ENCODE data around the gene SCTR.

The SCTR gene

GRCh38 chr2:119491776-119492525, 32.3 kb downstream of the SCTR start:
- WGBS, 2 donors (ENCODE audit: extremely low coverage in 2 of 2, insufficient read length in 2 of 2, insufficient replicate concordance in 1 of 2), result no CpG with 5 or more reads among the region's 5 CpGs

GRCh38 chr2:119490653-119491195, 33.6 kb downstream of the SCTR start:
- H3K79me1 ChIP-seq (ENCODE audit: low read depth, low read length), result no peaks in the 10 kb centered on the region
- H4K8ac ChIP-seq (ENCODE audit: low read depth, low read length), result no peak overlapping the region
- no peak overlapping the region for H3K4ac ChIP-seq (ENCODE audit: low read length)
- DNase-seq (ENCODE audit: low spot score), result no peak
- no peak overlapping the region for H3K27ac ChIP-seq (replicated peaks; ENCODE audit: low read length)
- WGBS, 2 donors (ENCODE audit: extremely low coverage in 2 of 2, insufficient read length in 2 of 2, insufficient replicate concordance in 1 of 2), result no CpG with 5 or more reads among the region's 7 CpGs
- H3K9ac ChIP-seq (ENCODE audit: low read depth, low read length, poor library complexity), result peak overlapping the region; percentile 13
- no peak overlapping the region for H3K4me2 ChIP-seq (ENCODE audit: insufficient read depth, low read length, poor library complexity, severe bottlenecking)
- no peak overlapping the region for H3K4me3 ChIP-seq (ENCODE audit: low read length in 2 of 2)
- H3K9me3 ChIP-seq (replicated peaks in 1 of 2; ENCODE audit: control insufficient read depth in 2 of 2, insufficient read depth in 1 of 2, low read depth in 1 of 2, low read length in 2 of 2), result no peaks in the 10 kb centered on the region
- H2BK5ac ChIP-seq (ENCODE audit: low read length), result no peak overlapping the region
- H3K18ac ChIP-seq (ENCODE audit: low read length), result no peak overlapping the region
- H2AFZ ChIP-seq (ENCODE audit: low read length), result no peak overlapping the region
- H2BK15ac ChIP-seq (ENCODE audit: low read length), result no peak overlapping the region
- H2BK120ac ChIP-seq (ENCODE audit: low read depth, low read length), result no peak overlapping the region
- H2AK5ac ChIP-seq (ENCODE audit: low read depth, low read length), result no peak overlapping the region
- H3K36me3 ChIP-seq (replicated peaks in 1 of 2; ENCODE audit: control insufficient read depth in 2 of 2, insufficient read depth in 2 of 2, low read length in 2 of 2), result no peaks in the 10 kb centered on the region
- H4K91ac ChIP-seq (ENCODE audit: low read depth, low read length, poor library complexity), result no peak overlapping the region
- peaks cover 0 to 36% (median 0%) of the 10 kb centered on the region in 3 experiments for H3K27me3 ChIP-seq (ENCODE audit: control insufficient read depth in 3 of 3, insufficient read depth in 3 of 3, low read depth in 1 of 3, low read length in 3 of 3)
- H3K14ac ChIP-seq (ENCODE audit: low read length), result no peak overlapping the region
- peaks cover 0 to 9% of the 10 kb centered on the region in 2 donors for H3K4me1 ChIP-seq (ENCODE audit: control insufficient read depth in 2 of 2, insufficient read depth in 1 of 2, low read depth in 1 of 2, low read length in 2 of 2)
- no peak overlapping the region for H2BK12ac ChIP-seq (ENCODE audit: low read length)
- H3K23ac ChIP-seq (ENCODE audit: low read depth, low read length, poor library complexity), result no peak overlapping the region

More at GRCh38 chr2:119491776-119492525, 32.3 kb downstream of the SCTR start:
- H4K91ac ChIP-seq (ENCODE audit: low read depth, low read length, poor library complexity), result no peak overlapping the region
- H4K8ac ChIP-seq (ENCODE audit: low read depth, low read length), result no peak overlapping the region
- H3K4me2 ChIP-seq (ENCODE audit: insufficient read depth, low read length, poor library complexity, severe bottlenecking), result no peak overlapping the region
- no peak overlapping the region for H2BK15ac ChIP-seq (ENCODE audit: low read length)
- no peaks in the 10 kb centered on the region for H3K79me1 ChIP-seq (ENCODE audit: low read depth, low read length)
- H3K4me3 ChIP-seq (ENCODE audit: low read length in 2 of 2), result no peak overlapping the region
- peaks cover 0 to 26% (median 0%) of the 10 kb centered on the region in 3 experiments for H3K27me3 ChIP-seq (ENCODE audit: control insufficient read depth in 3 of 3, insufficient read depth in 3 of 3, low read depth in 1 of 3, low read length in 3 of 3)
- H3K9me3 ChIP-seq (replicated peaks in 1 of 2; ENCODE audit: control insufficient read depth in 2 of 2, insufficient read depth in 1 of 2, low read depth in 1 of 2, low read length in 2 of 2), result no peaks in the 10 kb centered on the region
- no peaks in the 10 kb centered on the region for H3K36me3 ChIP-seq (replicated peaks in 1 of 2; ENCODE audit: control insufficient read depth in 2 of 2, insufficient read depth in 2 of 2, low read length in 2 of 2)
- H3K27ac ChIP-seq (replicated peaks; ENCODE audit: low read length), result no peak overlapping the region
- H2BK12ac ChIP-seq (ENCODE audit: low read length), result no peak overlapping the region
- H3K14ac ChIP-seq (ENCODE audit: low read length), result no peak overlapping the region
- no peak overlapping the region for H3K9ac ChIP-seq (ENCODE audit: low read depth, low read length, poor library complexity)
- no peak overlapping the region for H3K23ac ChIP-seq (ENCODE audit: low read depth, low read length, poor library complexity)
- H3K4me1 ChIP-seq (ENCODE audit: control insufficient read depth in 2 of 2, insufficient read depth in 1 of 2, low read depth in 1 of 2, low read length in 2 of 2), result peaks cover 0 to 9% of the 10 kb centered on the region in 2 donors
- no peak overlapping the region for H2BK120ac ChIP-seq (ENCODE audit: low read depth, low read length)
- no peak overlapping the region for H2AFZ ChIP-seq (ENCODE audit: low read length)
- peak overlapping the region; percentile 49 for H3K18ac ChIP-seq (ENCODE audit: low read length)
- H3K4ac ChIP-seq (ENCODE audit: low read length), result no peak overlapping the region
- no peak overlapping the region for H2BK5ac ChIP-seq (ENCODE audit: low read length)
- DNase-seq (ENCODE audit: low spot score), result no peak
- no peak overlapping the region for H2AK5ac ChIP-seq (ENCODE audit: low read depth, low read length)

GRCh38 chr2:119490106-119490505, 34.2 kb downstream of the SCTR start:
- H4K8ac ChIP-seq (ENCODE audit: low read depth, low read length), result no peak overlapping the region
- peak overlapping the region; percentile 57 for H3K14ac ChIP-seq (ENCODE audit: low read length)
- H2BK120ac ChIP-seq (ENCODE audit: low read depth, low read length), result no peak overlapping the region
- H2AFZ ChIP-seq (ENCODE audit: low read length), result no peak overlapping the region
- no peak overlapping the region for H3K27ac ChIP-seq (replicated peaks; ENCODE audit: low read length)
- H3K9me3 ChIP-seq (replicated peaks in 1 of 2; ENCODE audit: control insufficient read depth in 2 of 2, insufficient read depth in 1 of 2, low read depth in 1 of 2, low read length in 2 of 2), result no peaks in the 10 kb centered on the region
- H2BK12ac ChIP-seq (ENCODE audit: low read length), result peak overlapping the region; percentile 48
- DNase-seq (ENCODE audit: low spot score), result no peak
- peaks cover 0 to 40% (median 0%) of the 10 kb centered on the region in 3 experiments for H3K27me3 ChIP-seq (ENCODE audit: control insufficient read depth in 3 of 3, insufficient read depth in 3 of 3, low read depth in 1 of 3, low read length in 3 of 3)
- no peak overlapping the region for H3K4ac ChIP-seq (ENCODE audit: low read length)
- no CpG with 5 or more reads among the region's 8 CpGs for WGBS, 2 donors (ENCODE audit: extremely low coverage in 2 of 2, insufficient read length in 2 of 2, insufficient replicate concordance in 1 of 2)
- no peaks in the 10 kb centered on the region for H3K79me1 ChIP-seq (ENCODE audit: low read depth, low read length)
- H3K4me3 ChIP-seq (ENCODE audit: low read length in 2 of 2), result no peak overlapping the region
- no peak overlapping the region for H3K4me2 ChIP-seq (ENCODE audit: insufficient read depth, low read length, poor library complexity, severe bottlenecking)
- H3K4me1 ChIP-seq (ENCODE audit: control insufficient read depth in 2 of 2, insufficient read depth in 1 of 2, low read depth in 1 of 2, low read length in 2 of 2), result peaks cover 0 to 9% of the 10 kb centered on the region in 2 donors
- no peak overlapping the region for H2BK15ac ChIP-seq (ENCODE audit: low read length)
- no peak overlapping the region for H3K9ac ChIP-seq (ENCODE audit: low read depth, low read length, poor library complexity)
- no peaks in the 10 kb centered on the region for H3K36me3 ChIP-seq (replicated peaks in 1 of 2; ENCODE audit: control insufficient read depth in 2 of 2, insufficient read depth in 2 of 2, low read length in 2 of 2)
- H2BK5ac ChIP-seq (ENCODE audit: low read length), result no peak overlapping the region
- H3K23ac ChIP-seq (ENCODE audit: low read depth, low read length, poor library complexity), result no peak overlapping the region
- H3K18ac ChIP-seq (ENCODE audit: low read length), result peak overlapping the region; percentile 52
- H4K91ac ChIP-seq (ENCODE audit: low read depth, low read length, poor library complexity), result no peak overlapping the region
- H2AK5ac ChIP-seq (ENCODE audit: low read depth, low read length), result no peak overlapping the region

GRCh38 chr2:119489232-119489952, 34.9 kb downstream of the SCTR start:
- Histone ChIP-seq H3K4ac (ENCODE audit: low read length) (no peak overlapping the region), H3K4me2 (ENCODE audit: insufficient read depth, low read length, poor library complexity, severe bottlenecking) (no peak overlapping the region), H3K27me3 (ENCODE audit: control insufficient read depth in 3 of 3, insufficient read depth in 3 of 3, low read depth in 1 of 3, low read length in 3 of 3) (peaks cover 0 to 42% (median 0%) of the 10 kb centered on the region in 3 experiments), H3K18ac (ENCODE audit: low read length) (no peak overlapping the region), H3K4me1 (ENCODE audit: control insufficient read depth in 2 of 2, insufficient read depth in 1 of 2, low read depth in 1 of 2, low read length in 2 of 2) (peaks cover 0 to 9% of the 10 kb centered on the region in 2 donors), H3K9me3 (replicated peaks in 1 of 2; ENCODE audit: control insufficient read depth in 2 of 2, insufficient read depth in 1 of 2, low read depth in 1 of 2, low read length in 2 of 2) (no peaks in the 10 kb centered on the region), H4K8ac (ENCODE audit: low read depth, low read length) (no peak overlapping the region), H2AK5ac (ENCODE audit: low read depth, low read length) (peak overlapping the region; percentile 19), H2BK5ac (ENCODE audit: low read length) (peak overlapping the region; percentile 31), H3K79me1 (ENCODE audit: low read depth, low read length) (no peaks in the 10 kb centered on the region), H3K14ac (ENCODE audit: low read length) (no peak overlapping the region), H3K4me3 (ENCODE audit: low read length in 2 of 2) (no peak overlapping the region), H3K36me3 (replicated peaks in 1 of 2; ENCODE audit: control insufficient read depth in 2 of 2, insufficient read depth in 2 of 2, low read length in 2 of 2) (no peaks in the 10 kb centered on the region), H3K27ac (replicated peaks; ENCODE audit: low read length) (no peak overlapping the region), H2BK12ac (ENCODE audit: low read length) (no peak overlapping the region), H4K91ac (ENCODE audit: low read depth, low read length, poor library complexity) (no peak overlapping the region), H2BK15ac (ENCODE audit: low read length) (no peak overlapping the region), H2AFZ (ENCODE audit: low read length) (no peak overlapping the region), H3K23ac (ENCODE audit: low read depth, low read length, poor library complexity) (peak overlapping the region; percentile 34), H3K9ac (ENCODE audit: low read depth, low read length, poor library complexity) (no peak overlapping the region), H2BK120ac (ENCODE audit: low read depth, low read length) (no peak overlapping the region)
- no CpG with 5 or more reads among the region's 10 CpGs for WGBS, 2 donors (ENCODE audit: extremely low coverage in 2 of 2, insufficient read length in 2 of 2, insufficient replicate concordance in 1 of 2)
- DNase-seq (ENCODE audit: low spot score), result no peak

Measured in neuronal stem cell (in vitro differentiated cells).